Measurements from ENCODE around the gene PPM1M.

Gene PPM1M

DNA sequence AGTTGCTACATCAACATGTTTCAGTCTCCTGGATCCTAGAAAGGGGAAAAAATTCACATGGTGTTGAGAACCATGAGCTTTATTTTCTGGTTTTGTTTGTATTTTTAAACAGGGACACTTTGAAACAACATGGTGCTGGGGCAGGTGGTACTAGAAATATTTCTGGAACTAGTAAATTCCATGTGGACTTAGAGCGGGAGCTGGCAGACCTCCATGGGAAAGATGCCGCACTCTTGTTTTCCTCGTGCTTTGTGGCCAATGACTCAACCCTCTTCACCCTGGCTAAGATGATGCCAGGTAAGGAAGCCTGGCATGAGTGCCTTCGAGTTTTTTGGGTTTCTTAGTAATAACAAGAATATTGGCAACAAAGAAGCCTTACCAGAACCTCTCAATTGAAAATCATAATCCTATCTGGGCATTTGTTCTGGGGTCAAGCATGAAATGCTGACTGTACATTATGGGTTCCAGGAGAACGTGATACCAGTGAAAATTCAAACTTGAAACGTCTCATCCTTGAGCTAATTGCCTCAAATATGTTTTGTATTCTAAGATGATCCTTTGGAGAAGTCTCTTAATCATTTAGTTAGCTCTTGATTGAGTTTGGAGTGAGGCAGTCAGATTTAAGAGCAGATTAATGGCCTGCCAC is 39.7 kb upstream of the PPM1M start:
- TF ChIP-seq, protein P1, sequence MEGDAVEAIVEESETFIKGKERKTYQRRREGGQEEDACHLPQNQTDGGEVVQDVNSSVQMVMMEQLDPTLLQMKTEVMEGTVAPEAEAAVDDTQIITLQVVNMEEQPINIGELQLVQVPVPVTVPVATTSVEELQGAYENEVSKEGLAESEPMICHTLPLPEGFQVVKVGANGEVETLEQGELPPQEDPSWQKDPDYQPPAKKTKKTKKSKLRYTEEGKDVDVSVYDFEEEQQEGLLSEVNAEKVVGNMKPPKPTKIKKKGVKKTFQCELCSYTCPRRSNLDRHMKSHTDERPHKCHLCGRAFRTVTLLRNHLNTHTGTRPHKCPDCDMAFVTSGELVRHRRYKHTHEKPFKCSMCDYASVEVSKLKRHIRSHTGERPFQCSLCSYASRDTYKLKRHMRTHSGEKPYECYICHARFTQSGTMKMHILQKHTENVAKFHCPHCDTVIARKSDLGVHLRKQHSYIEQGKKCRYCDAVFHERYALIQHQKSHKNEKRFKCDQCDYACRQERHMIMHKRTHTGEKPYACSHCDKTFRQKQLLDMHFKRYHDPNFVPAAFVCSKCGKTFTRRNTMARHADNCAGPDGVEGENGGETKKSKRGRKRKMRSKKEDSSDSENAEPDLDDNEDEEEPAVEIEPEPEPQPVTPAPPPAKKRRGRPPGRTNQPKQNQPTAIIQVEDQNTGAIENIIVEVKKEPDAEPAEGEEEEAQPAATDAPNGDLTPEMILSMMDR (IDR thresholded peaks at IDR 0.05; ENCODE audit: control insufficient read depth, insufficient read depth, low read depth, low read length, missing control alignments): no peak
- H3K4me3 ChIP-seq (ENCODE audit: control insufficient read depth, low read depth, low read length): no peak overlapping the region
- DNase-seq (ENCODE audit: low read depth): no peak

DNA sequence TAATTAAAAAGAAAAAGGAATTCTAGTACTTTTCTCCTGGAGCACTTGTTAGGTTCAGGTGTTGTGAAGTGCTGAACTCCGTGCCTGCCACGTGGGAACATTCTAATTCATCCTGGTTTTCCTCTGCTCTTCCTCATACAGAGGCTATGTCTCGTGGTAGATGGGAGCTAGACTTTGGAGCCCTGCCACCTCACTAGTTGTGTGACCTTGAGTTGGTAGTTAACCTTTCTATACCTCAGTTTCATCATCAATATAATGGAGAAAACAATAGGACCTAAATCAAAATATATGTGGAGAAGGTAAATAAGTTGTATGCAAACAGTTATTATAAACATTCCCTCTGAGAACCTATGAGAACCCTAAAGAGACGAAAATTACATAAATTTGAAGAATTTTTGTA is 37.0 kb upstream of the PPM1M start:
- DNase-seq (ENCODE audit: low read depth): no peak
- TF ChIP-seq, protein P1 (IDR thresholded peaks at IDR 0.05; ENCODE audit: control insufficient read depth, insufficient read depth, low read depth, low read length, missing control alignments): no peak
- H3K4me3 ChIP-seq (ENCODE audit: control insufficient read depth, low read depth, low read length): no peak overlapping the region

DNA sequence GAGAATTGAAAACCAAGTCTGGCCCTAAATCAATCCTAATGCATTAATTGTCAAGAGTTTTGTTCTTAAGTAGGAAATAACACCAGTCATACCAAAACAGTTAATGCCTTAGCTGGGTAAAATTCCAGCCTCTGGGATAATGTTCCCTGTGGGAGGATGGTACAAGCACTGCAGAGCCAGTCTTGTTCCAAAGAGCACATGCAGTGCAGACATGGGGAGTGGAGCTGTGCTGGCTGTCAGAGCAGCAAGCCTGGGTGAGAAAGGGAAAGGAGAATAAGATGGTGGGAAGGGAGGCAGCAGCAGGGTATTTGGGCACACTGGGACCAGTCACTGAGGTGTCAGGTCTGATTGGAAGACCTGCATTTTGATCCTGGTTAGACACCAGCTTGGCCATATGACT is 35.5 kb upstream of the PPM1M start:
- TF ChIP-seq, protein P1 (IDR thresholded peaks at IDR 0.05; ENCODE audit: control insufficient read depth, insufficient read depth, low read depth, low read length, missing control alignments): no peak
- no peak overlapping the region for H3K4me3 ChIP-seq (ENCODE audit: control insufficient read depth, low read depth, low read length)
- DNase-seq (ENCODE audit: low read depth): no peak

DNA sequence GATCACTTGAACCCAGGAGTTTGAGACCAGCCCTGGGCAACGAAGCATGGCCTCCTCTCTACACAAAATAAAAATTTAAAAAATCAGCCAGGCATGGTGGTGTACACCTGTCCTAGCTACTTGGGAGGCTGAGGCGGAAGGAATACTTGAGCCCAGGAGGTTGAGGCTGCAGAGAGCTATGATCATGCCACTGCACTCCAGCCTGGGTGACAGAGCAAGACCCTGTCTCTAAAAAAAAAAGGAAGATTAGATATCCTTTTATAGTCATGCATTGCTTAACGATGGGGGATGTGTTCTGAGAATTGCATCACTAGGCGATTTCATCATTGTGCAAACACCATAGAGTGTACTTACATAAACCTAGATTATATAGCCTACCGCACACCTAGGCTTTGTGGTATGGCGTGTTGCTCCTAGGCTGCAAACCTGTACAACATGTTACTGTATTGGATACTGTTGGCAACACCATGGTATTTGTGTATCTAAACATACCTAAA is 35.0 kb upstream of the PPM1M start:
- no peak for DNase-seq (ENCODE audit: low read depth)
- no peak overlapping the region for H3K4me3 ChIP-seq (ENCODE audit: control insufficient read depth, low read depth, low read length)
- TF ChIP-seq, protein P1 (IDR thresholded peaks at IDR 0.05; ENCODE audit: control insufficient read depth, insufficient read depth, low read depth, low read length, missing control alignments): no peak

DNA sequence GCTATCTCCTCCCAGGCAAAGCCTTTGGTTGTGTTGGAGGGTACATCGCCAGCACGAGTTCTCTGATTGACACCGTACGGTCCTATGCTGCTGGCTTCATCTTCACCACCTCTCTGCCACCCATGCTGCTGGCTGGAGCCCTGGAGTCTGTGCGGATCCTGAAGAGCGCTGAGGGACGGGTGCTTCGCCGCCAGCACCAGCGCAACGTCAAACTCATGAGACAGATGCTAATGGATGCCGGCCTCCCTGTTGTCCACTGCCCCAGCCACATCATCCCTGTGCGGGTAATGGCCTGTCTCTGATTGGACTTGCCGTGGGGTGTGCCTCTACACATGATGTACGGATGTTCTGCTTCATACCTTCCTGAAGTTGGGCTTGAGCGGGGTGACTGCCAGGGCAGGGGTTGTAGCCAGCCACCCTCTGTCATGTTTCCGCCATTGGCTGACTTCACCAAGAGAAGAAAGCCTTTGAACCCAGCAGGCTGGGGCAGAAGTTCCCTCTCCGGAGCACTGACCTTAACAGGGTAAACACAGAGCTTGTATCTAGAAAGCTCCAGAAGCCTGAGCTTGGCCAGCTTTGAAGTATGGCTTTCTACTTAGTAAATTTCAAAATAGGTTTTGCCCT is 34.2 kb upstream of the PPM1M start:
- no peak for DNase-seq (ENCODE audit: low read depth)
- TF ChIP-seq, protein P1 (IDR thresholded peaks at IDR 0.05; ENCODE audit: control insufficient read depth, insufficient read depth, low read depth, low read length, missing control alignments): no peak
- H3K4me3 ChIP-seq (ENCODE audit: control insufficient read depth, low read depth, low read length): no peak overlapping the region

DNA sequence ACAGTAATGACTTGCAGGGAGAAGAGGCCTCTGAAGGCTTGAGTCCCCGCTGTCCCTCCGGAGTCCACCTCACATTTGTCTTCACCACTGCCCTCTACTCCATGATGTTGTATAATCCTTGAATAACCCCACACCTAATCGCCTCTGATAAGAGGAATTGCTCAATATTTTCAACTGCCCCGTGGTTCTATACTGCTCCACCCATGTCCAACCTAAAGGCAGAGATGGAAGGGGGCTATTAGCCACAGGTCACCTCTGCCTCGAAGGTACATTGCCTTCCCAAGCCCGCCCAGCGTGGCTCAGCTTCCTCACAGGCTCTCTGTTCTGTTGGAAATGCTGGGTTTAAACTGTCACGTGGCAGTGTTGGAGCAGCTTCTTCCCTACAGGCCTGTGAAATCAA is 32.6 kb upstream of the PPM1M start:
- TF ChIP-seq, protein P1 (IDR thresholded peaks at IDR 0.05; ENCODE audit: control insufficient read depth, insufficient read depth, low read depth, low read length, missing control alignments): no peak
- no peak for DNase-seq (ENCODE audit: low read depth)
- no peak overlapping the region for H3K4me3 ChIP-seq (ENCODE audit: control insufficient read depth, low read depth, low read length)
